IMR-90 (cell line): ENCODE measurements around the gene NPHP4. TPM values are rescaled to one million over a fixed set of nuclear protein-coding genes. Genes with fewer than 3 reads are reported as not detected.

Source experiments
- ATAC-seq: fragments of 200-7000 bp; cut with Tn5 transposase; 2 replicates; pipeline ENCODE4 v1.9.1; 2020; ENCODE audit warnings: low read depth, mild to moderate bottlenecking, moderate library complexity
- BruUV-seq: library from RNA; stranded (reverse); fragments of 400-500 nt; replicated peaks from 2 replicates; lab custom pipeline; 2021; lab: Mats Ljungman, UMichigan
- CTCF ChIA-PET: fragments of 300-600 bp; formaldehyde crosslinking; extraction: SDS; loops from one replicate; lab custom pipeline; 2021; ENCODE audit warnings: antibody characterized with exemption; lab: Yijun Ruan, JAX
- POLR2A ChIA-PET: fragments of 300-600 bp; sonication (Branson Sonifier 250); formaldehyde crosslinking; loops from one replicate; lab custom pipeline; 2022; ENCODE audit warnings: antibody characterized with exemption; ENCODE audit not compliant: unreplicated experiment; lab: Charles Lee
- DNase-seq: peaks from one replicate; pipeline ENCODE4 v3.0.0; 2013
- H2AFZ ChIP-seq: replicated peaks from 2 replicates; pipeline ENCODE3; 2013; ENCODE audit warnings: low read length, mild to moderate bottlenecking; ENCODE audit not compliant: poor library complexity
- H2AK5ac ChIP-seq: 2 replicates; pipeline ENCODE4 v1.6.1; 2013; ENCODE audit warnings: low read depth, low read length, inconsistent platforms
- H2AK9ac ChIP-seq: replicated peaks from 2 replicates; pipeline ENCODE3; 2013; ENCODE audit warnings: mild to moderate bottlenecking, low read depth, low read length, moderate library complexity; ENCODE audit not compliant: poor library complexity
- H2BK120ac ChIP-seq: 2 replicates; pipeline ENCODE4 v1.6.1; 2013; ENCODE audit warnings: low read depth, low read length, inconsistent platforms
- H2BK15ac ChIP-seq: 3 replicates; pipeline ENCODE4 v1.6.1; 2013; ENCODE audit warnings: low read depth, low read length, inconsistent platforms
- H2BK20ac ChIP-seq: 2 replicates; pipeline ENCODE4 v1.6.1; 2013; ENCODE audit warnings: low read depth, mild to moderate bottlenecking, inconsistent platforms, low read length, moderate library complexity
- H2BK5ac ChIP-seq: 2 replicates; pipeline ENCODE4 v1.6.1; 2013; ENCODE audit warnings: mild to moderate bottlenecking, low read depth, low read length, inconsistent platforms; ENCODE audit not compliant: poor library complexity, severe bottlenecking
- H3K14ac ChIP-seq: replicated peaks from 2 replicates; pipeline ENCODE4 v1.6.1; 2013; ENCODE audit warnings: low read depth, low read length, inconsistent platforms
- H3K18ac ChIP-seq: 2 replicates; pipeline ENCODE4 v1.6.1; 2013; ENCODE audit warnings: low read depth, low read length, control low read depth
- H3K23ac ChIP-seq: 2 replicates; pipeline ENCODE4 v1.6.1; 2013; ENCODE audit warnings: low read depth, low read length, inconsistent platforms
- H3K27ac ChIP-seq: 2 replicates; pipeline ENCODE4 v1.5.1; 2013; ENCODE audit warnings: mild to moderate bottlenecking, control low read depth, low read length; ENCODE audit not compliant: insufficient read depth
- H3K27me3 ChIP-seq: 2 replicates; pipeline ENCODE4 v1.6.1; 2013; ENCODE audit warnings: low read length; ENCODE audit not compliant: control insufficient read depth, insufficient read depth
- H3K36me3 ChIP-seq: 2 replicates; pipeline ENCODE4 v1.6.1; 2013; ENCODE audit warnings: low read length, mixed read lengths; ENCODE audit not compliant: control insufficient read depth, insufficient read depth
- H3K4ac ChIP-seq: 2 replicates; pipeline ENCODE4 v1.6.1; 2013; ENCODE audit warnings: low read depth, low read length, inconsistent platforms
- H3K4me1 ChIP-seq: 2 replicates; pipeline ENCODE4 v1.6.1; 2013; ENCODE audit warnings: low read length, mixed read lengths; ENCODE audit not compliant: control insufficient read depth, insufficient read depth
- H3K4me2 ChIP-seq: 2 replicates; pipeline ENCODE4 v1.6.1; 2013; ENCODE audit warnings: low read depth, mild to moderate bottlenecking, control low read depth, low read length, moderate library complexity
- H3K4me3 ChIP-seq: 2 replicates; pipeline ENCODE4 v1.5.1; 2013; ENCODE audit warnings: low read depth, mild to moderate bottlenecking, control low read depth, low read length, moderate library complexity; ENCODE audit not compliant: insufficient read depth
- H3K56ac ChIP-seq: 2 replicates; pipeline ENCODE4 v1.6.1; 2013; ENCODE audit warnings: low read length, inconsistent platforms; ENCODE audit not compliant: insufficient read depth; ENCODE audit errors: extremely low read depth
- H3K79me1 ChIP-seq, 2 experiments: 2 replicates each; pipeline ENCODE4 v1.6.1; 2013; ENCODE audit warnings: low read length in 2 of 2, inconsistent platforms in 1 of 2, low read depth in 1 of 2
- H3K9ac ChIP-seq: 2 replicates; pipeline ENCODE4 v1.6.1; 2013; ENCODE audit warnings: low read depth, low read length, control low read depth
- H3K9me1 ChIP-seq: 2 replicates; pipeline ENCODE4 v1.6.1; 2013; ENCODE audit warnings: low read length, inconsistent platforms; ENCODE audit not compliant: insufficient read depth
- H3K9me3 ChIP-seq: 2 replicates; pipeline ENCODE4 v1.6.1; 2013; ENCODE audit warnings: low read length; ENCODE audit not compliant: control insufficient read depth, insufficient read depth
- H4K20me1 ChIP-seq: 2 replicates; pipeline ENCODE4 v1.6.1; 2013; ENCODE audit warnings: low read length, inconsistent platforms; ENCODE audit not compliant: insufficient read depth
- H4K5ac ChIP-seq: 2 replicates; pipeline ENCODE4 v1.6.1; 2013; ENCODE audit warnings: mild to moderate bottlenecking, low read depth, low read length, control low read depth
- H4K8ac ChIP-seq, 2 experiments: 2 replicates each; pipeline ENCODE4 v1.6.1; 2013; ENCODE audit warnings: low read depth in 2 of 2, low read length in 2 of 2, control low read depth in 1 of 2, inconsistent platforms in 1 of 2
- H4K91ac ChIP-seq: 2 replicates; pipeline ENCODE4 v1.6.1; 2013; ENCODE audit warnings: low read depth, low read length, inconsistent platforms; ENCODE audit not compliant: insufficient read depth
- BHLHE40 ChIP-seq: fragments of 150-350 bp; IDR thresholded peaks from 2 replicates; pipeline ENCODE4 v1.6.1; 2016; ENCODE audit warnings: mild to moderate bottlenecking, low read depth, low read length
- CEBPB ChIP-seq: IDR thresholded peaks from 2 replicates; pipeline ENCODE4 v1.6.1; 2012; ENCODE audit warnings: low read depth, low read length, improper control_type of control experiment
- CHD1 ChIP-seq: IDR thresholded peaks from 2 replicates; pipeline ENCODE4 v1.6.1; 2012; ENCODE audit warnings: low read depth, low read length, improper control_type of control experiment
- FOS ChIP-seq: fragments of 150-350 bp; IDR thresholded peaks from 2 replicates; pipeline ENCODE4 v1.6.1; 2016; ENCODE audit warnings: low read depth, low read length
- MAFK ChIP-seq: IDR thresholded peaks from 2 replicates; pipeline ENCODE4 v1.6.1; 2012; ENCODE audit warnings: low read depth, low read length, improper control_type of control experiment
- MAZ ChIP-seq: IDR thresholded peaks from 2 replicates; pipeline ENCODE4 v1.6.1; 2012; ENCODE audit warnings: low read depth, mild to moderate bottlenecking, low read length, improper control_type of control experiment, moderate library complexity, borderline replicate concordance
- MXI1 ChIP-seq: IDR thresholded peaks from 2 replicates; pipeline ENCODE4 v1.6.1; 2012; ENCODE audit warnings: low read depth, mild to moderate bottlenecking, low read length, moderate library complexity, borderline replicate concordance
- NFE2L2 ChIP-seq: fragments of 150-350 bp; IDR thresholded peaks from 2 replicates; pipeline ENCODE4 v1.6.1; 2016; ENCODE audit warnings: low read depth, mild to moderate bottlenecking, low read length
- POLR2A ChIP-seq: IDR thresholded peaks from 2 replicates; pipeline ENCODE4 v1.6.1; 2012; ENCODE audit warnings: mild to moderate bottlenecking, low read depth, low read length
- RAD21 ChIP-seq: IDR thresholded peaks from 2 replicates; pipeline ENCODE4 v1.6.1; 2012; ENCODE audit warnings: low read length, improper control_type of control experiment
- RCOR1 ChIP-seq: IDR thresholded peaks from 2 replicates; pipeline ENCODE4 v1.6.1; 2012; ENCODE audit warnings: mild to moderate bottlenecking, low read length, improper control_type of control experiment; ENCODE audit not compliant: insufficient replicate concordance
- RFX5 ChIP-seq: IDR thresholded peaks from 2 replicates; pipeline ENCODE4 v1.8.0; 2012; ENCODE audit warnings: low read depth, mild to moderate bottlenecking, low read length, moderate library complexity
- SMC3 ChIP-seq: fragments of 150-350 bp; IDR thresholded peaks from 2 replicates; pipeline ENCODE4 v1.6.1; 2016; ENCODE audit warnings: low read depth, mild to moderate bottlenecking, antibody characterized with exemption, low read length, moderate library complexity
- WGBS, 2 experiments: methylation state at CpG; one replicate each; pipeline versions ENCODE4 v1.1.5 to v1.1.7; 2013; ENCODE audit warnings: missing lambda C conversion rate in 2 of 2; ENCODE audit not compliant: insufficient read length in 1 of 2; ENCODE audit errors: extremely low coverage in 2 of 2; 5-methylcytosine and 5-hydroxymethylcytosine counted together
- dilution Hi-C: fragments of 300-500 bp; cut with HindIII; formaldehyde crosslinking; loops from one replicate; pipeline ENCODE4 v1.14.3; 2018; ENCODE audit warnings: low sequenced_read_pairs; ENCODE audit not compliant: unreplicated experiment
- in situ Hi-C: fragments of 300-500 bp; cut with MboI; formaldehyde crosslinking; loops from 3 replicates; pipeline ENCODE4 v1.14.3; 2019; ENCODE audit warnings: low sequenced_read_pairs, inconsistent platforms, mixed read lengths
- intact Hi-C: fragments of 100-400 bp; cut with micrococcal nuclease; formaldehyde crosslinking; loops from 2 replicates; pipeline ENCODE4 v1.10.0; 2022
- polyA plus RNA-seq, 3 experiments: library from polyadenylated mRNA; depleted of rRNA; stranded (reverse); fragments of >200 nt; gene quantifications; 2 replicates each; pipeline ENCODE4 v1.2.3, GENCODE V29; 2012; ENCODE audit warnings: low replicate concordance in 1 of 3
- total RNA-seq: library from RNA; depleted of rRNA; stranded (reverse); fragments of >200 nt; gene quantifications from 2 replicates; pipeline ENCODE4 v1.2.3, GENCODE V29; 2012
- TF ChIP-seq, protein P1 (sequence below): fragments of 150-350 bp; IDR thresholded peaks from 2 replicates; pipeline ENCODE4 v1.6.1; 2016; ENCODE audit warnings: low read depth, mild to moderate bottlenecking, low read length, moderate library complexity, borderline replicate concordance
- TF ChIP-seq, protein P2 (sequence below): fragments of 150-350 bp; IDR thresholded peaks from 2 replicates; pipeline ENCODE4 v1.6.1; 2017; ENCODE audit warnings: mild to moderate bottlenecking, antibody characterized with exemption, low read length, low read depth
- TF ChIP-seq, protein P3 (sequence below): conservative IDR thresholded peaks from 2 replicates; pipeline ENCODE4 v1.5.1; 2012; ENCODE audit warnings: mild to moderate bottlenecking, low read depth, low read length, improper control_type of control experiment

Gene NPHP4
- total and polyA plus RNA-seq, 2 of the 4 experiments (the other 2 are of a cell fraction): 2.0 to 5.5 TPM

DNA sequence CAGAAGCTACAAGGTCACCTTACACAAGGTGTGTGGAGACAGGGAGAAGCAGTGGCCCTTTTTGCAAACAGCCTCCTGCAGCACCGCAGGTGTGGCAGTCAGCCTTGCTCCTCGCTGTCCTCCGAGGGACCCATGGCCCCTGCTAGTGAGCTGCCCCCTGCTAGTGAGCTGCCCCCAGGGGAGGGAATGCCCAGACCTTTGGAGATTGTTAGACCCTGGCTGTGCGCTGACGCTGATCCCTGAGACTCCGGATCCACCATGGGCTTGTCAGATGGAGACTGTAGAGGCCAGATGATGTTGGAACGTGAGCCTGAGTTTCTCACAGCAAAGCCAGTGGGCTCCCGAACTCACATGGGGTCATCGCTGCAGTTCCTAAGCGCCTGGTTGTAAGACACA, 172.2 kb downstream of the NPHP4 start:
- Histone ChIP-seq H2AK5ac (no peak overlapping the region), H3K9me3 (peaks cover 35% of the 10 kb centered on the region), H3K27me3 (no peaks in the 10 kb centered on the region), H4K91ac (no peak overlapping the region), H3K23ac (no peak overlapping the region), H3K79me1 (no peaks in the 10 kb centered on the region), H3K14ac (no peak overlapping the region), H3K36me3 (no peaks in the 10 kb centered on the region), H4K8ac (no peak overlapping the region), H2BK20ac (no peak overlapping the region), H3K27ac (no peak overlapping the region), H3K4me3 (no peak overlapping the region), H2BK5ac (no peak overlapping the region), H2BK15ac (no peak overlapping the region), H3K9me1 (no peaks in the 10 kb centered on the region), H4K5ac (no peak overlapping the region), H2BK120ac (no peak overlapping the region), H3K4me1 (no peaks in the 10 kb centered on the region), H2AK9ac (no peak overlapping the region), H3K4me2 (no peak overlapping the region), H3K4ac (no peak overlapping the region), H3K18ac (no peak overlapping the region), H3K56ac (no peak overlapping the region), H4K20me1 (no peaks in the 10 kb centered on the region), H2AFZ (no peak overlapping the region), H3K9ac (no peak overlapping the region)
- ChIA-PET CTCF (no interaction called here), POLR2A (no interaction called here)
- no peak for DNase-seq
- 57% methylated on average over 4 of the region's 10 CpGs; no CpG with 5 or more reads in 1 of the 2 experiments for WGBS, 2 experiments
- in situ Hi-C loops: no loop called here
- BruUV-seq: no TSS peak
- TF ChIP-seq, protein P1, sequence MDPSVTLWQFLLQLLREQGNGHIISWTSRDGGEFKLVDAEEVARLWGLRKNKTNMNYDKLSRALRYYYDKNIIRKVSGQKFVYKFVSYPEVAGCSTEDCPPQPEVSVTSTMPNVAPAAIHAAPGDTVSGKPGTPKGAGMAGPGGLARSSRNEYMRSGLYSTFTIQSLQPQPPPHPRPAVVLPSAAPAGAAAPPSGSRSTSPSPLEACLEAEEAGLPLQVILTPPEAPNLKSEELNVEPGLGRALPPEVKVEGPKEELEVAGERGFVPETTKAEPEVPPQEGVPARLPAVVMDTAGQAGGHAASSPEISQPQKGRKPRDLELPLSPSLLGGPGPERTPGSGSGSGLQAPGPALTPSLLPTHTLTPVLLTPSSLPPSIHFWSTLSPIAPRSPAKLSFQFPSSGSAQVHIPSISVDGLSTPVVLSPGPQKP: no peak
- TF ChIP-seq MXI1 (no peak), RFX5 (no peak), MAFK (no peak), SMC3 (no peak), FOS (no peak), RAD21 (no peak), POLR2A (no peak), CEBPB (no peak), MAZ (no peak), RCOR1 (no peak), NFE2L2 (no peak), CHD1 (no peak), BHLHE40 (no peak)
- TF ChIP-seq, protein P2, sequence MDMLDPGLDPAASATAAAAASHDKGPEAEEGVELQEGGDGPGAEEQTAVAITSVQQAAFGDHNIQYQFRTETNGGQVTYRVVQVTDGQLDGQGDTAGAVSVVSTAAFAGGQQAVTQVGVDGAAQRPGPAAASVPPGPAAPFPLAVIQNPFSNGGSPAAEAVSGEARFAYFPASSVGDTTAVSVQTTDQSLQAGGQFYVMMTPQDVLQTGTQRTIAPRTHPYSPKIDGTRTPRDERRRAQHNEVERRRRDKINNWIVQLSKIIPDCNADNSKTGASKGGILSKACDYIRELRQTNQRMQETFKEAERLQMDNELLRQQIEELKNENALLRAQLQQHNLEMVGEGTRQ: no peak
- TF ChIP-seq, protein P3, sequence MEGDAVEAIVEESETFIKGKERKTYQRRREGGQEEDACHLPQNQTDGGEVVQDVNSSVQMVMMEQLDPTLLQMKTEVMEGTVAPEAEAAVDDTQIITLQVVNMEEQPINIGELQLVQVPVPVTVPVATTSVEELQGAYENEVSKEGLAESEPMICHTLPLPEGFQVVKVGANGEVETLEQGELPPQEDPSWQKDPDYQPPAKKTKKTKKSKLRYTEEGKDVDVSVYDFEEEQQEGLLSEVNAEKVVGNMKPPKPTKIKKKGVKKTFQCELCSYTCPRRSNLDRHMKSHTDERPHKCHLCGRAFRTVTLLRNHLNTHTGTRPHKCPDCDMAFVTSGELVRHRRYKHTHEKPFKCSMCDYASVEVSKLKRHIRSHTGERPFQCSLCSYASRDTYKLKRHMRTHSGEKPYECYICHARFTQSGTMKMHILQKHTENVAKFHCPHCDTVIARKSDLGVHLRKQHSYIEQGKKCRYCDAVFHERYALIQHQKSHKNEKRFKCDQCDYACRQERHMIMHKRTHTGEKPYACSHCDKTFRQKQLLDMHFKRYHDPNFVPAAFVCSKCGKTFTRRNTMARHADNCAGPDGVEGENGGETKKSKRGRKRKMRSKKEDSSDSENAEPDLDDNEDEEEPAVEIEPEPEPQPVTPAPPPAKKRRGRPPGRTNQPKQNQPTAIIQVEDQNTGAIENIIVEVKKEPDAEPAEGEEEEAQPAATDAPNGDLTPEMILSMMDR: no peak
- no peak for ATAC-seq
- intact Hi-C loops: no loop called here
- dilution Hi-C loops: no loop called here
